ENCODE data around the gene IFIT3. TPM values are rescaled to one million over a fixed set of nuclear protein-coding genes. Genes with fewer than 3 reads are reported as not detected.
A peak's percentile ranks its signal among the peaks of the same experiment; 100 is the strongest.

Gene IFIT3
- polyA plus RNA-seq, 2 of the 4 experiments (the other 2 are of a cell fraction) = 1.5 to 2.1 TPM

- Histone ChIP-seq H3K27ac (no peak overlapping the region), H3K4me1 (peaks cover 22% of the 10 kb centered on the region), H3K4me2 (no peak overlapping the region), H3K9me3 (no peaks in the 10 kb centered on the region), H3K4me3 (no peak overlapping the region)
- CTCF ChIA-PET = interaction anchor here (1.0 kb wide), 1 partner anchor 16 kb away, joined by 5 read pairs; no protein-coding TSS in a partner anchor
- ATAC-seq (no peak), FAIRE-seq (no peak), DNase-seq (ENCODE audit: low read depth in 1 of 2, low spot score in 1 of 2) (no peak)
- POLR2A ChIA-PET = no interaction called here
- WGBS (ENCODE audit: missing lambda C conversion rate) = 80% methylated on average over 3 of the region's 3 CpGs
- TF ChIP-seq RARB (CRISPR knock-in tag; IDR thresholded peaks at IDR 0.05) = no peak
- no peak for TF ChIP-seq MAZ (IDR thresholded peaks at IDR 0.05; ENCODE audit: borderline replicate concordance, low read depth, low read length)
- no peak for TF ChIP-seq CEBPB (IDR thresholded peaks at IDR 0.05)
- TF ChIP-seq RNF2 (IDR thresholded peaks at IDR 0.05; ENCODE audit: borderline replicate concordance, low read depth) = no peak
- TF ChIP-seq MAFK (IDR thresholded peaks at IDR 0.05; ENCODE audit: partially characterized antibody) = no peak
- no peak for TF ChIP-seq ZNF302 (CRISPR knock-in tag; IDR thresholded peaks at IDR 0.05)
- TF ChIP-seq RFX5 (IDR thresholded peaks at IDR 0.05) = no peak
- no peak for TF ChIP-seq HMGXB4 (CRISPR knock-in tag; IDR thresholded peaks at IDR 0.05; ENCODE audit: borderline replicate concordance)
- TF ChIP-seq CTCF (IDR thresholded peaks at IDR 0.05) = no peak
- TF ChIP-seq EHMT2 (IDR thresholded peaks at IDR 0.05; ENCODE audit: low read depth) = no peak
- TF ChIP-seq HOXB5 (CRISPR knock-in tag; IDR thresholded peaks at IDR 0.05) = no peak
- no peak for TF ChIP-seq CHD4 (IDR thresholded peaks at IDR 0.05; ENCODE audit: borderline replicate concordance)
- TF ChIP-seq FOXS1 (CRISPR knock-in tag; IDR thresholded peaks at IDR 0.05) = no peak
- no peak for TF ChIP-seq BCL3 (IDR thresholded peaks at IDR 0.05)
- TF ChIP-seq ZSCAN20 (CRISPR knock-in tag; IDR thresholded peaks at IDR 0.05) = no peak
- no peak for TF ChIP-seq SREBF2 (IDR thresholded peaks at IDR 0.05)
- TF ChIP-seq RAD21 (conservative IDR thresholded peaks at IDR 0.05 in 1 of 2, IDR thresholded peaks at IDR 0.05 in 1 of 2) = no peak
- no peak for TF ChIP-seq NPAS2 (CRISPR knock-in tag; IDR thresholded peaks at IDR 0.05; ENCODE audit: borderline replicate concordance)
- no peak for TF ChIP-seq RCOR1 (IDR thresholded peaks at IDR 0.05; ENCODE audit: low read depth, low read length)
These were observed 44.2 kb downstream of the IFIT3 start for GRCh38 chr10:89371987-89372386.

- Histone ChIP-seq H3K4me2 (peak overlapping the region; percentile 50), H3K4me1 (peaks cover 22% of the 10 kb centered on the region), H3K27ac (peak overlapping the region; percentile 34 to 65), H3K9me3 (no peaks in the 10 kb centered on the region), H3K4me3 (no peak overlapping the region)
- POLR2A ChIA-PET = interaction anchor here (0.7 kb wide), 1 partner anchor 18 kb away, joined by 5 read pairs; no protein-coding TSS in a partner anchor
- 55% methylated on average over 3 of the region's 3 CpGs for WGBS (ENCODE audit: missing lambda C conversion rate)
- DNase-seq (ENCODE audit: low read depth in 1 of 2, low spot score in 1 of 2) (peak in 1 of 2 experiments; percentile 53), ATAC-seq (peak; percentile 78 to 84), FAIRE-seq (peak; percentile 23)
- CTCF ChIA-PET = interaction anchor here (1.1 to 1.3 kb wide), 2 partner anchors 101 to 157 kb away, joined by 3 read pairs; no protein-coding TSS in a partner anchor
- TF ChIP-seq JUN (IDR thresholded peaks at IDR 0.05) = no peak
- no peak for TF ChIP-seq MAZ (IDR thresholded peaks at IDR 0.05; ENCODE audit: borderline replicate concordance, low read depth, low read length)
- no peak for TF ChIP-seq RFX5 (IDR thresholded peaks at IDR 0.05)
- TF ChIP-seq USF2 (IDR thresholded peaks at IDR 0.05) = no peak
- TF ChIP-seq E2F6 (IDR thresholded peaks at IDR 0.05; ENCODE audit: borderline replicate concordance, low read depth) = no peak
- no peak for TF ChIP-seq PHF8 (IDR thresholded peaks at IDR 0.05; ENCODE audit: borderline replicate concordance, low read depth)
- no peak for TF ChIP-seq HEYL (CRISPR knock-in tag; IDR thresholded peaks at IDR 0.05)
- TF ChIP-seq NFE2L2 (conservative IDR thresholded peaks at IDR 0.05; ENCODE audit: low read length) = no peak
- TF ChIP-seq CEBPB (IDR thresholded peaks at IDR 0.05) = peak; percentile 67; a peak in 3 of 4 replicates
- TF ChIP-seq TP53 (CRISPR knock-in tag; IDR thresholded peaks at IDR 0.05) = no peak
- TF ChIP-seq RAD21 (conservative IDR thresholded peaks at IDR 0.05 in 1 of 2, IDR thresholded peaks at IDR 0.05 in 1 of 2) = no peak
- TF ChIP-seq JUNB (IDR thresholded peaks at IDR 0.05) = 0 out of 2 replicates have a peak, but pooled peaks have one; percentile 25
- TF ChIP-seq HOXB13 (CRISPR knock-in tag; IDR thresholded peaks at IDR 0.05; ENCODE audit: low read depth) = no peak
These were observed 46.3 kb downstream of the IFIT3 start for GRCh38 chr10:89373916-89374711.

All from A549 (cell line).